GM23338 (cell line): Measurements from ENCODE around the gene RNF121. TPM values are rescaled to one million over a fixed set of nuclear protein-coding genes. Genes with fewer than 3 reads are reported as not detected.
"Not testable (repeated sequence)": the region's sequence is repeated elsewhere in the genome, so short reads cannot be mapped to it uniquely, and the experiment has no call there.

Experiments
- ATAC-seq: fragments of 200-7000 bp; cut with Tn5 transposase; 3 replicates; pipeline ENCODE4 v1.9.1; 2020
- DNase-seq: peaks from one replicate; pipeline ENCODE4 v3.0.0-alpha.2; 2015; ENCODE audit warnings: low spot score
- H2AFZ ChIP-seq: fragments of 200-600 bp; sonication (generic); 2 replicates; pipeline ENCODE4 v1.8.0; 2016; ENCODE audit warnings: antibody characterized with exemption, mild to moderate bottlenecking, moderate library complexity
- H3F3A ChIP-seq: fragments of 200-600 bp; sonication (generic); replicated peaks from 2 replicates; pipeline ENCODE4 v1.8.0; 2017; ENCODE audit warnings: antibody characterized with exemption, mixed run types, low read depth
- H3K27ac ChIP-seq: fragments of 200-600 bp; sonication (generic); 2 replicates; pipeline ENCODE4 v1.6.1; 2016; ENCODE audit warnings: low read depth
- H3K27me3 ChIP-seq: fragments of 200-600 bp; sonication (generic); 2 replicates; pipeline ENCODE4 v1.8.0; 2016; ENCODE audit warnings: mild to moderate bottlenecking, mixed run types, moderate library complexity; ENCODE audit not compliant: insufficient read depth
- H3K36me3 ChIP-seq: fragments of 200-600 bp; sonication (generic); 2 replicates; pipeline ENCODE4 v1.8.0; 2016; ENCODE audit warnings: mild to moderate bottlenecking; ENCODE audit not compliant: insufficient read depth
- H3K4me1 ChIP-seq: fragments of 200-600 bp; sonication (generic); 2 replicates; pipeline ENCODE4 v1.8.0; 2016; ENCODE audit warnings: mild to moderate bottlenecking, moderate library complexity; ENCODE audit not compliant: insufficient read depth
- H3K4me2 ChIP-seq: fragments of 200-600 bp; sonication (generic); 2 replicates; pipeline ENCODE4 v1.7.1; 2017; ENCODE audit warnings: mixed run types
- H3K4me3 ChIP-seq: fragments of 200-600 bp; sonication (generic); 2 replicates; pipeline ENCODE4 v1.6.1; 2016; ENCODE audit warnings: mixed run types
- H3K79me2 ChIP-seq: fragments of 200-600 bp; sonication (generic); replicated peaks from 2 replicates; pipeline ENCODE4 v1.8.0; 2017; ENCODE audit warnings: mild to moderate bottlenecking; ENCODE audit not compliant: insufficient read depth
- H3K9me2 ChIP-seq: fragments of 200-600 bp; sonication (generic); 2 replicates; pipeline ENCODE4 v1.8.0; 2017; ENCODE audit not compliant: insufficient read depth
- H4K20me1 ChIP-seq: fragments of 200-600 bp; sonication (generic); replicated peaks from 2 replicates; pipeline ENCODE4 v1.8.0; 2017; ENCODE audit warnings: mild to moderate bottlenecking; ENCODE audit not compliant: insufficient read depth
- H3K27ac Mint-ChIP-seq: 2 replicates; pipeline ENCODE4 v1.8.0; 2020; ENCODE audit warnings: inconsistent platforms, mild to moderate bottlenecking, moderate library complexity, mixed read lengths
- H3K27me3 Mint-ChIP-seq: 3 replicates; pipeline ENCODE4 v1.8.0; 2022; ENCODE audit warnings: low read depth, mild to moderate bottlenecking, moderate library complexity, mixed read lengths, inconsistent platforms; ENCODE audit not compliant: insufficient read depth, poor library complexity
- H3K36me3 Mint-ChIP-seq: 3 replicates; pipeline ENCODE4 v1.8.0; 2021; ENCODE audit warnings: low read depth, mild to moderate bottlenecking, inconsistent platforms, moderate library complexity, mixed read lengths
- H3K4me1 Mint-ChIP-seq: 3 replicates; pipeline ENCODE4 v1.8.0; 2020; ENCODE audit warnings: mild to moderate bottlenecking, inconsistent platforms, mixed read lengths
- H3K4me3 Mint-ChIP-seq: 3 replicates; pipeline ENCODE4 v1.8.0; 2021; ENCODE audit warnings: moderate library complexity, mild to moderate bottlenecking, inconsistent platforms, mixed read lengths
- H3K9me3 Mint-ChIP-seq: 3 replicates; pipeline ENCODE4 v1.8.0; 2020; ENCODE audit warnings: moderate library complexity, mild to moderate bottlenecking, inconsistent platforms, mixed read lengths
- EZH2 ChIP-seq: fragments of 200-600 bp; sonication (generic); IDR thresholded peaks from one replicate; pipeline ENCODE4 v1.8.0; 2017; ENCODE audit warnings: antibody characterized with exemption, mild to moderate bottlenecking, low read depth; ENCODE audit not compliant: unreplicated experiment
- JUNB ChIP-seq: IDR thresholded peaks from one replicate; pipeline ENCODE4 v1.6.1; 2016; ENCODE audit warnings: antibody characterized with exemption; ENCODE audit not compliant: unreplicated experiment
- NANOG ChIP-seq: IDR thresholded peaks from 2 replicates; pipeline ENCODE4 v1.6.1; 2016; ENCODE audit warnings: antibody characterized with exemption, borderline replicate concordance
- POLR2AphosphoS5 ChIP-seq: IDR thresholded peaks from 2 replicates; pipeline ENCODE4 v1.6.1; 2016; ENCODE audit warnings: antibody characterized with exemption, low read depth
- STAT1 ChIP-seq: IDR thresholded peaks from one replicate; pipeline ENCODE4 v1.6.1; 2016; ENCODE audit warnings: antibody characterized with exemption; ENCODE audit not compliant: unreplicated experiment
- ZNF331 ChIP-seq: fragments of 250-450 bp; sonication (Bioruptor Pico); IDR thresholded peaks from 2 replicates; pipeline ENCODE4 v1.5.0; 2020; ENCODE audit warnings: low read depth, mild to moderate bottlenecking, moderate library complexity
- long read RNA-seq: library from polyadenylated mRNA; unstranded; transcript quantifications from one replicate; pipeline ENCODE4 v2.0.0, GENCODE V29; 2020; ENCODE audit not compliant: unreplicated experiment
- polyA plus RNA-seq: library from polyadenylated mRNA; unstranded; fragments of >200 nt; fragmentation: Nextera tagmentation; extraction: Ambion mirVana; gene quantifications from 2 replicates; pipeline ENCODE4 v1.2.1, GENCODE V29; 2016
- total RNA-seq: library from RNA; depleted of rRNA; stranded (reverse); fragments of >200 nt; shearing (Covaris generic); gene quantifications from 2 replicates; pipeline ENCODE4 v1.2.3, GENCODE V29; 2014; rRNA removed
- TF ChIP-seq, protein P1 (sequence below), 2 experiments: fragments of 200-600 bp in 1 of 2; sonication (generic) in 1 of 2; conservative IDR thresholded peaks; 2 replicates each; pipeline versions ENCODE4 v1.5.1 to v1.6.1; 2016 to 2017; ENCODE audit warnings: antibody characterized with exemption in 2 of 2, low read depth in 2 of 2, mild to moderate bottlenecking in 2 of 2, moderate library complexity in 1 of 2
- TF ChIP-seq, protein P2 (sequence below): IDR thresholded peaks from 2 replicates; pipeline ENCODE4 v1.6.1; 2016; ENCODE audit warnings: antibody characterized with exemption

The RNF121 gene
- total RNA-seq, result 37.7 and 57.1 TPM in 2 replicates
- polyA plus RNA-seq, result 7.8 and 8.7 TPM in 2 replicates
- long read RNA-seq, partial matches to known transcripts, result 1 of 5 reads
- long read RNA-seq, other reads (novel, unspliced or antisense), result 0 of 5 reads

DNA sequence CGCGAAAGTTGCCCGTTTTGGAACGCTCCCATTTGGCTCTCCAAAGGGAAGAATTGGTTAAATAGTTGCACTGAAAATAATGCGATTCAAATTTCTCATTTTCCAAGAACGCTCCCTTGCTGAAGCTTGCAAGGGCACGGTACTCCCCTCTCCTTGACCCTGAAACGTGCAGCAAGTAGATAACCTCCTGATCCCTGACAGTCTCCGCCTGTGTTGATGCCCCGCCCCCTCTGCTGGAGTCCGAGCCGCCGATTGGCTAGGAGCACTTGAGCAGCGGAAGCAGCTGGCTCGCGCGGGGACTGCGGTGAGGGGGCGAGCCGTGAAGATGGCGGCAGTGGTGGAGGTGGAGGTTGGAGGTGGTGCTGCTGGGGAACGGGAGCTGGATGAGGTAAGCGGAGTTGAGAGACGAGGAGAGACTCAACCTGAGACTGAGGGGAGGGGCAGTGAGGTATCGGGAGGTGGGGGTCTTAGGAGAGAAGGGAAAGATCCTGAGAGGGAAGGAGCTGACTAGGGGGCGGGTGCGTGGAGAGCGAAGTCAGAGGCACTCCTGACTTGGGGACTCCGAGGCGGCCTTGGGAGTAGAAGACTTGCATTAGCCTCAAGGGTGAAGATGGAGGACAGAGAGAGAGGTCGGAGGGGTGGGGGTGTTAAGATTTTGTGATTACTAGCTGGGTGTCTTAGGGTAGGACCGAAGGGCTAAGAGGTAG, at the start of gene RNF121:
RNF121 (plus strand) TSS at position 310 of the 707 bp plus-strand sequence; CDS start at position 326, 16 bp downstream.
- DNase-seq (peak; percentile 99), ATAC-seq (peak; percentile 95)
- Histone ChIP-seq H3K36me3 (no peaks in the 10 kb centered on the region), H3K9me2 (no peaks in the 10 kb centered on the region), H2AFZ (peak within 1 kb of the TSS; percentile 95), H3K4me2 (peak within 1 kb of the TSS; percentile 98), H3K4me1 (peaks cover 15% of the 10 kb centered on the region), H3K79me2 (peaks cover 60% of the 10 kb centered on the region), H4K20me1 (peaks cover 22% of the 10 kb centered on the region; the same call in 1 of the 2 replicates), H3K4me3 (peak within 1 kb of the TSS; percentile 79), H3F3A (0 out of 2 replicates have a peak, but pooled peaks cover 2% of the 10 kb centered on the region), H3K27ac (peak within 1 kb of the TSS; percentile 98), H3K27me3 (no peaks in the 10 kb centered on the region)
- peaks cover 15% of the 10 kb centered on the region for H3K36me3 Mint-ChIP-seq
- H3K9me3 Mint-ChIP-seq, result no peaks in the 10 kb centered on the region
- peak within 1 kb of the TSS; percentile 95 for H3K4me3 Mint-ChIP-seq
- peaks cover 5% of the 10 kb centered on the region for H3K27me3 Mint-ChIP-seq
- peaks cover 6% of the 10 kb centered on the region for H3K4me1 Mint-ChIP-seq
- TF ChIP-seq EZH2 (no peak), NANOG (no peak), JUNB (peak; percentile 97), ZNF331 (CRISPR knock-in tag) (no peak), POLR2AphosphoS5 (peak; percentile 98), STAT1 (no peak)
- TF ChIP-seq, protein P1, sequence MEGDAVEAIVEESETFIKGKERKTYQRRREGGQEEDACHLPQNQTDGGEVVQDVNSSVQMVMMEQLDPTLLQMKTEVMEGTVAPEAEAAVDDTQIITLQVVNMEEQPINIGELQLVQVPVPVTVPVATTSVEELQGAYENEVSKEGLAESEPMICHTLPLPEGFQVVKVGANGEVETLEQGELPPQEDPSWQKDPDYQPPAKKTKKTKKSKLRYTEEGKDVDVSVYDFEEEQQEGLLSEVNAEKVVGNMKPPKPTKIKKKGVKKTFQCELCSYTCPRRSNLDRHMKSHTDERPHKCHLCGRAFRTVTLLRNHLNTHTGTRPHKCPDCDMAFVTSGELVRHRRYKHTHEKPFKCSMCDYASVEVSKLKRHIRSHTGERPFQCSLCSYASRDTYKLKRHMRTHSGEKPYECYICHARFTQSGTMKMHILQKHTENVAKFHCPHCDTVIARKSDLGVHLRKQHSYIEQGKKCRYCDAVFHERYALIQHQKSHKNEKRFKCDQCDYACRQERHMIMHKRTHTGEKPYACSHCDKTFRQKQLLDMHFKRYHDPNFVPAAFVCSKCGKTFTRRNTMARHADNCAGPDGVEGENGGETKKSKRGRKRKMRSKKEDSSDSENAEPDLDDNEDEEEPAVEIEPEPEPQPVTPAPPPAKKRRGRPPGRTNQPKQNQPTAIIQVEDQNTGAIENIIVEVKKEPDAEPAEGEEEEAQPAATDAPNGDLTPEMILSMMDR (conservative IDR thresholded peaks at IDR 0.05; ENCODE audit: low read depth in 2 of 2), result no peak
- TF ChIP-seq, protein P2, sequence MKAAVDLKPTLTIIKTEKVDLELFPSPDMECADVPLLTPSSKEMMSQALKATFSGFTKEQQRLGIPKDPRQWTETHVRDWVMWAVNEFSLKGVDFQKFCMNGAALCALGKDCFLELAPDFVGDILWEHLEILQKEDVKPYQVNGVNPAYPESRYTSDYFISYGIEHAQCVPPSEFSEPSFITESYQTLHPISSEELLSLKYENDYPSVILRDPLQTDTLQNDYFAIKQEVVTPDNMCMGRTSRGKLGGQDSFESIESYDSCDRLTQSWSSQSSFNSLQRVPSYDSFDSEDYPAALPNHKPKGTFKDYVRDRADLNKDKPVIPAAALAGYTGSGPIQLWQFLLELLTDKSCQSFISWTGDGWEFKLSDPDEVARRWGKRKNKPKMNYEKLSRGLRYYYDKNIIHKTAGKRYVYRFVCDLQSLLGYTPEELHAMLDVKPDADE, result peak; percentile 4; the same call in 1 of the 2 replicates
- H3K27ac Mint-ChIP-seq, result peak within 1 kb of the TSS; percentile 100

DNA sequence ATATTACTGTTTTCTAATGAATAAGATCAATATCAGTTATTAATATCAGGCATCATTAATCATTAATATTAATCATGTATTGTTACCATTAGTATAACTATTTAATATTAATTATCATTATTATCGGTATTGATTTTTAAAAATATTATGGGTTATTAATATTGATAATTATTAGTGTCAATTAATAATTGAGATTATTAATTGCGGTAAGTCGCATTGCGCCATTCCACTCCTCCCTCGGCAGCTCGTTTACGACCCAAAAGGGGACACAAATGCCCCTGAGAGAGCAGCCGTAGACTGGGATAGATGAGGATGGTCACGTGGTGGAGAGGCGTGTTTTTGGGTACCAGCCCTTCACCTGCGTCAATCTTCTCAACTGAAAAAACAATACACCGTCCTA, 43.0 kb upstream of the RNF121 start:
- not testable (repeated sequence) for ATAC-seq, H4K20me1 ChIP-seq

DNA sequence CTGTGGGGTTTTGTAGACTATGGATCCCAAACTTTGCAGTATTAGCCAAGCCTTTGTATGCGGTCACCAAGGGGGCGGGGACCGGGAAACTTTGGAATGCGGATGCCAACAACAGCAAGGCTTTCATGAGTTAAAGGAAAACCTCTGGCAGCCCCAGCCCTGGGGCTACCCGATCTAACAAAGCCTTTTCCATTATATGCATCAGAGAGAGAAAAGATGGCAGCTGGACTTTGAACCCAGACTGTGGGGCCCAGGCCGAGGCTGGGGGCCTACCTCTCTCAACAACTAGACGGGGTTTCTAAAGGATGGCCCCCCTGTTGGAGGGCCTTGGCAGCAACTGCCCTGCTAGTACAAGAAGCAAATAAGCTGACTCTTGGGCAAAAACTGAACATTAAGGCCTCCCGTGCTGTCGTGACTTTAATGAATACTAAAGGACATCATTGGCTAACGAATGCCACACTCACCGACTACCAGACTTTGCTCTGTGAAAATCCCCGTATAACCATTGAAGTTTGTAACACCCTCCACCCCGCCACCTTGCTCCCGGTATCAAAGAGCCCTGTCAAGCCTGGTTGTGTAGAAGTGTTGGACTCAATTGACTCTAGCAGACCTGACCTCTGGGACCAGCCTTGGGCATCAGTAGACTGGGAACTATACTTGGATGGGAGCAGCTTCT, 40.4 kb upstream of the RNF121 start:
- H3K9me3 Mint-ChIP-seq, ATAC-seq, H3K4me2 ChIP-seq, H3K27ac Mint-ChIP-seq, H3K4me1 ChIP-seq, H3K79me2 ChIP-seq, H3K36me3 ChIP-seq, H3K4me3 Mint-ChIP-seq, H3K27ac ChIP-seq, H3K27me3 ChIP-seq, H2AFZ ChIP-seq, H3K9me2 ChIP-seq, H3K4me3 ChIP-seq, H3F3A ChIP-seq, H4K20me1 ChIP-seq, H3K36me3 Mint-ChIP-seq, H3K27me3 Mint-ChIP-seq: not testable (repeated sequence)
- H3K4me1 Mint-ChIP-seq, result peaks cover 15% of the 10 kb centered on the region; the same call in 2 of the 3 replicates
- DNase-seq, result peak; percentile 46

More for the DNA sequence above, 43.0 kb upstream of the RNF121 start:
- not testable (repeated sequence) for H2AFZ ChIP-seq, H3K4me3 ChIP-seq, H3K4me2 ChIP-seq, H3K4me1 ChIP-seq, H3K79me2 ChIP-seq, H3F3A ChIP-seq, H3K36me3 ChIP-seq, H3K36me3 Mint-ChIP-seq, H3K27ac ChIP-seq, H3K27ac Mint-ChIP-seq, H3K27me3 Mint-ChIP-seq, H3K9me3 Mint-ChIP-seq, DNase-seq, H3K4me3 Mint-ChIP-seq, H3K9me2 ChIP-seq, H3K27me3 ChIP-seq
- peaks cover 15% of the 10 kb centered on the region; the same call in 2 of the 3 replicates for H3K4me1 Mint-ChIP-seq
